ENCODE results near the gene CASK. TPM values are rescaled to one million over a fixed set of nuclear protein-coding genes. Genes with fewer than 3 reads are reported as not detected.

CASK gene
- total RNA-seq, 1 donor from 2014 or later: 33.7 TPM

GRCh38 chrX:41716222-41716621 lies 207.1 kb downstream of the CASK start:
- Histone ChIP-seq H3K4me1 (no peaks in the 10 kb centered on the region), H3K27ac (no peak overlapping the region), H3K36me3 (no peaks in the 10 kb centered on the region), H3K4me3 (no peak overlapping the region), H3K27me3 (no peaks in the 10 kb centered on the region), H3K9me3 (peaks cover 0 to 7% of the 10 kb centered on the region in 2 donors)
- DNase-seq (ENCODE audit: low spot score in 2 of 2): no peak
- intact Hi-C loops (cut with DNase I): no loop called here
- no peak for TF ChIP-seq CTCF (IDR thresholded peaks at IDR 0.05)

GRCh38 chrX:41711021-41711667 lies 212.2 kb downstream of the CASK start:
- no peaks in the 10 kb centered on the region for H3K4me1 ChIP-seq
- intact Hi-C loops (cut with DNase I): no loop called here
- no peak for TF ChIP-seq CTCF (IDR thresholded peaks at IDR 0.05)

GRCh38 chrX:41708486-41708885 lies 214.9 kb downstream of the CASK start:
- no peak overlapping the region for H3K27ac ChIP-seq
- no peaks in the 10 kb centered on the region for H3K4me1 ChIP-seq
- peak in 2 of 3 experiments; percentile 21 to 34 for TF ChIP-seq CTCF (IDR thresholded peaks at IDR 0.05)
- H3K9me3 ChIP-seq: no peaks in the 10 kb centered on the region
- no peaks in the 10 kb centered on the region for H3K27me3 ChIP-seq
- no peak for DNase-seq (ENCODE audit: low spot score in 2 of 2)
- no peaks in the 10 kb centered on the region for H3K36me3 ChIP-seq
- intact Hi-C loops (cut with DNase I): loop anchor here (5.0 to 10.0 kb wide), 2 partner anchors 151 to 264 kb away; partner anchors contain the start of gene NYX
- H3K4me3 ChIP-seq: no peak overlapping the region

More at GRCh38 chrX:41711021-41711667, 212.2 kb downstream of the CASK start:
- Histone ChIP-seq H3K27me3 (no peaks in the 10 kb centered on the region), H3K4me3 (no peak overlapping the region), H3K36me3 (no peaks in the 10 kb centered on the region), H3K9me3 (no peaks in the 10 kb centered on the region), H3K27ac (no peak overlapping the region)
- no peak for DNase-seq (ENCODE audit: low spot score in 2 of 2)

GRCh38 chrX:41707218-41707617 lies 216.1 kb downstream of the CASK start:
- no peak for TF ChIP-seq CTCF (IDR thresholded peaks at IDR 0.05)
- H3K27ac ChIP-seq: no peak overlapping the region
- H3K9me3 ChIP-seq: no peaks in the 10 kb centered on the region
- no peaks in the 10 kb centered on the region for H3K36me3 ChIP-seq
- no peak overlapping the region for H3K4me3 ChIP-seq
- DNase-seq (ENCODE audit: low spot score in 2 of 2): no peak
- H3K4me1 ChIP-seq: no peaks in the 10 kb centered on the region
- intact Hi-C loops (cut with DNase I): loop anchor here (5.0 to 10.0 kb wide), 2 partner anchors 150 to 262 kb away; partner anchors contain the start of gene NYX
- no peaks in the 10 kb centered on the region for H3K27me3 ChIP-seq

GRCh38 chrX:41705680-41706374 lies 217.5 kb downstream of the CASK start:
- Histone ChIP-seq H3K27me3 (no peaks in the 10 kb centered on the region), H3K4me3 (no peak overlapping the region), H3K36me3 (no peaks in the 10 kb centered on the region), H3K4me1 (no peaks in the 10 kb centered on the region), H3K27ac (peak overlapping the region in 1 of 2 donors; percentile 28), H3K9me3 (no peaks in the 10 kb centered on the region)
- no peak for TF ChIP-seq CTCF (IDR thresholded peaks at IDR 0.05)
- DNase-seq (ENCODE audit: low spot score in 2 of 2): no peak
- intact Hi-C loops (cut with DNase I): loop anchor here (5.0 to 10.0 kb wide), 2 partner anchors 149 to 261 kb away; partner anchors contain the start of gene NYX

Measured in ascending aorta (tissue), 2 donors.